OCI-LY1 (cell line): Measurements from ENCODE around the gene CHEK2.

ENCODE experiments used
- H2AFZ ChIP-seq: fragments of 200-600 bp; sonication (generic), shearing (Covaris generic); 2 replicates; pipeline ENCODE4 v1.6.0; 2014; ENCODE audit warnings: antibody characterized with exemption, mild to moderate bottlenecking, low read length
- H3F3A ChIP-seq: fragments of 200-600 bp; sonication (generic), shearing (Covaris generic); 2 replicates; pipeline ENCODE4 v1.6.0; 2014; ENCODE audit warnings: mild to moderate bottlenecking, antibody characterized with exemption, low read length, moderate library complexity; ENCODE audit not compliant: insufficient read depth
- H3K27ac ChIP-seq: fragments of 200-600 bp; sonication (generic); 2 replicates; pipeline ENCODE4 v1.5.1; 2014; ENCODE audit warnings: low read length, mixed run types, mild to moderate bottlenecking, low read depth; ENCODE audit not compliant: poor library complexity, severe bottlenecking
- H3K27me3 ChIP-seq: fragments of 200-600 bp; sonication (generic); 2 replicates; pipeline ENCODE4 v1.6.0; 2014; ENCODE audit warnings: antibody characterized with exemption, mild to moderate bottlenecking, low read length, moderate library complexity; ENCODE audit not compliant: insufficient read depth
- H3K36me3 ChIP-seq: fragments of 200-600 bp; sonication (generic); 2 replicates; pipeline ENCODE4 v1.6.1; 2014; ENCODE audit warnings: mild to moderate bottlenecking, antibody characterized with exemption, low read length, moderate library complexity, mixed read lengths; ENCODE audit not compliant: insufficient read depth
- H3K4me1 ChIP-seq: fragments of 200-600 bp; sonication (generic); 2 replicates; pipeline ENCODE4 v1.5.1; 2014; ENCODE audit warnings: mild to moderate bottlenecking, low read length, moderate library complexity; ENCODE audit not compliant: insufficient read depth, severe bottlenecking
- H3K4me2 ChIP-seq: fragments of 200-600 bp; sonication (generic), shearing (Covaris generic); 2 replicates; pipeline ENCODE4 v1.6.1; 2014; ENCODE audit warnings: low read length
- H3K4me3 ChIP-seq: fragments of 200-600 bp; sonication (generic); 2 replicates; pipeline ENCODE4 v1.5.1; 2014; ENCODE audit warnings: low read length, low read depth, mild to moderate bottlenecking, mixed read lengths; ENCODE audit not compliant: poor library complexity, severe bottlenecking
- H3K79me2 ChIP-seq: fragments of 200-600 bp; shearing (Covaris generic); 2 replicates; pipeline ENCODE4 v1.6.1; 2016; ENCODE audit warnings: mixed run types, low read length, mixed read lengths; ENCODE audit not compliant: insufficient read depth
- H3K9ac ChIP-seq: fragments of 200-600 bp; sonication (generic), shearing (Covaris generic); 2 replicates; pipeline ENCODE4 v1.6.1; 2014; ENCODE audit warnings: mild to moderate bottlenecking, low read length, mixed read lengths
- H3K9me2 ChIP-seq: fragments of 200-600 bp; sonication (generic), shearing (Covaris generic); 2 replicates; pipeline ENCODE4 v1.6.1; 2014; ENCODE audit warnings: low read depth, mild to moderate bottlenecking, low read length, mixed read lengths
- H3K9me3 ChIP-seq: fragments of 200-600 bp; shearing (Covaris generic); 2 replicates; pipeline ENCODE4 v1.6.1; 2014; ENCODE audit warnings: low read length, mixed read lengths
- H4K20me1 ChIP-seq: fragments of 200-600 bp; sonication (generic), shearing (Covaris generic); 2 replicates; pipeline ENCODE4 v1.6.0; 2016; ENCODE audit warnings: mild to moderate bottlenecking, low read length; ENCODE audit not compliant: insufficient read depth
- EZH2 ChIP-seq: fragments of 200-600 bp; sonication (generic), shearing (Covaris generic); IDR thresholded peaks from 2 replicates; pipeline ENCODE4 v1.8.0; 2017; ENCODE audit warnings: borderline replicate concordance, mixed run types, mild to moderate bottlenecking, antibody characterized with exemption, low read length, moderate library complexity, mixed read lengths
- TF ChIP-seq, protein P1 (sequence below): fragments of 200-600 bp; sonication (generic), shearing (Covaris generic); IDR thresholded peaks from 2 replicates; pipeline ENCODE4 v1.5.1; 2017; ENCODE audit warnings: mild to moderate bottlenecking, antibody characterized with exemption, low read length, moderate library complexity, mixed read lengths

Gene CHEK2

DNA sequence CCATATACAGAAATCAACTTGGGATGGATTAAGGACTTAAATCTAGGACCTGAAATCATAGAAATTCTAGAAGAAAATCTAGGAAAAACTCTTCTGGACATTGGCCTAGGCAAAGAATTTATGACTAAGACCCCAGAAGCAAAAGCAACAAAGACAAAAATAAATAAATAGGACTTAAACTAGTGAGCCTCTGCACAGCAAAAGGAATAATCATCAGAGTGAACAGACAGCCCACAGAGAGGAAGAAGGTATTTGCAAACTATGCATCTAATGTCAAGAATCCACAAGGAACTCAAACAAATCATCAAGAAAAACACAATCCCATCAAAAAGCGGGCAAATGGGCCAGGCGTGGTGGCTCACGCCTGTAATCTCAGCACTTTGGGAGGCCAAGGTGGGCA is 94.4 kb downstream of the CHEK2 start:
- no peak overlapping the region for H3K4me2 ChIP-seq
- no peak overlapping the region for H2AFZ ChIP-seq
- H3K27ac ChIP-seq = no peak overlapping the region
- H3F3A ChIP-seq = no peaks in the 10 kb centered on the region
- H3K9me2 ChIP-seq = no peaks in the 10 kb centered on the region
- H3K36me3 ChIP-seq = no peaks in the 10 kb centered on the region
- no peak overlapping the region for H3K4me3 ChIP-seq
- no peaks in the 10 kb centered on the region for H3K9me3 ChIP-seq
- no peaks in the 10 kb centered on the region for H4K20me1 ChIP-seq
- no peaks in the 10 kb centered on the region for H3K27me3 ChIP-seq
- no peak for TF ChIP-seq EZH2
- TF ChIP-seq, protein P1, sequence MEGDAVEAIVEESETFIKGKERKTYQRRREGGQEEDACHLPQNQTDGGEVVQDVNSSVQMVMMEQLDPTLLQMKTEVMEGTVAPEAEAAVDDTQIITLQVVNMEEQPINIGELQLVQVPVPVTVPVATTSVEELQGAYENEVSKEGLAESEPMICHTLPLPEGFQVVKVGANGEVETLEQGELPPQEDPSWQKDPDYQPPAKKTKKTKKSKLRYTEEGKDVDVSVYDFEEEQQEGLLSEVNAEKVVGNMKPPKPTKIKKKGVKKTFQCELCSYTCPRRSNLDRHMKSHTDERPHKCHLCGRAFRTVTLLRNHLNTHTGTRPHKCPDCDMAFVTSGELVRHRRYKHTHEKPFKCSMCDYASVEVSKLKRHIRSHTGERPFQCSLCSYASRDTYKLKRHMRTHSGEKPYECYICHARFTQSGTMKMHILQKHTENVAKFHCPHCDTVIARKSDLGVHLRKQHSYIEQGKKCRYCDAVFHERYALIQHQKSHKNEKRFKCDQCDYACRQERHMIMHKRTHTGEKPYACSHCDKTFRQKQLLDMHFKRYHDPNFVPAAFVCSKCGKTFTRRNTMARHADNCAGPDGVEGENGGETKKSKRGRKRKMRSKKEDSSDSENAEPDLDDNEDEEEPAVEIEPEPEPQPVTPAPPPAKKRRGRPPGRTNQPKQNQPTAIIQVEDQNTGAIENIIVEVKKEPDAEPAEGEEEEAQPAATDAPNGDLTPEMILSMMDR = no peak
- no peaks in the 10 kb centered on the region for H3K79me2 ChIP-seq
- H3K9ac ChIP-seq = no peak overlapping the region
- H3K4me1 ChIP-seq = no peaks in the 10 kb centered on the region

DNA sequence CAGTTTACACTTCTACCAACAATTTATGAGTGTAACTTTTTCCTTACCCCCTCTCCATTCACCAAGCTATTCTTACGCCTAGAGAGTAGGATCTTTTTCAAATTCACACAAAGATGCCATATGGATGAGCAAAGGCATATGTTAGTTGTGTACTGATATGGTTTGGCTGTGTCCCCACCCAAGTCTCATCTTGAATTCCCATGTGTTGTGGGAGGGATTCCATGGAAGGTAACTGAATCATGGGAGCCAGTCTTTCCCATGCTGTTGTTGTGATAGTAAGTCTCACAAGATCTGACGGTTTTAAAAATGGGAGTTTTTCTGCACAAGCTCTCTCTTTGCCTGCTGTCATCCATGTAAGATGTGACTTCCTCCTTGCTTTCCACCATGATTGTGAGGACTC is 102.3 kb downstream of the CHEK2 start:
- no peak for TF ChIP-seq EZH2
- TF ChIP-seq, protein P1 = no peak
- no peak overlapping the region for H3K27ac ChIP-seq
- no peaks in the 10 kb centered on the region for H3K27me3 ChIP-seq
- H3K4me3 ChIP-seq = no peak overlapping the region
- H3K4me1 ChIP-seq = no peaks in the 10 kb centered on the region
- H3K9me2 ChIP-seq = no peaks in the 10 kb centered on the region
- no peaks in the 10 kb centered on the region for H3K79me2 ChIP-seq
- no peaks in the 10 kb centered on the region for H3K9me3 ChIP-seq
- H2AFZ ChIP-seq = no peak overlapping the region
- H4K20me1 ChIP-seq = no peaks in the 10 kb centered on the region
- H3K4me2 ChIP-seq = no peak overlapping the region
- no peaks in the 10 kb centered on the region for H3K36me3 ChIP-seq
- no peaks in the 10 kb centered on the region for H3F3A ChIP-seq
- H3K9ac ChIP-seq = no peak overlapping the region
